Dermis microvascular lymphatic vessel endothelial cell (primary cell): ENCODE data around the gene ZNF536. TPM values are rescaled to one million over a fixed set of nuclear protein-coding genes. Genes with fewer than 3 reads are reported as not detected.
A peak's percentile ranks its signal among the peaks of the same experiment; 100 is the strongest.
"Not testable (repeated sequence)": the region's sequence is repeated elsewhere in the genome, so short reads cannot be mapped to it uniquely, and the experiment has no call there.

Source experiments
- DNase-seq, 2 donors: peaks; one replicate each; pipeline versions ENCODE4 v3.0.0 to v3.0.0-alpha.2; 2010; ENCODE audit warnings: low read depth in 2 of 2
- total RNA-seq: library from RNA; depleted of rRNA; stranded (reverse); fragments of >200 nt; gene quantifications from 2 replicates; pipeline ENCODE4 v1.2.1, GENCODE V29; 2014

Gene ZNF536
- total RNA-seq, 1 donor from 2014 or later, result not detected

DNA sequence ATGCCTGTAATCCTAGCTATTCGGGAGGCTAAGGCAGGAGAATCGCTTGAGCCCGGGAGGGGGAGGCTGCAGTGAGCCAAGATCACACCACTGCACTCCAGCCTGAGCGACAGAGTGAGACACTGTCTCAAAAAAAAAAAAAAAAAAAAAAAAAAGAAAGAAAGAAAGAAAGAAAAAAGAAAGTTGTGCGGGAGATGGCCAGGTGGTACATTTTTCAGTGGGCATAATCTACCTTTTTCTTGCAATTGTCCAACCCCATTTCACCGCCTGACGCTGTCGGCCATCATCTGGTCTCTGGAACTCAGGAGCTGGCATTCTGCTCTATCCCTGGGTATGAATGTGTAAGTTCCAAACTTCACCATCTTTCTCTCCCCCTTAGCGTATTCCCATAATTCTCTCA lies 73.9 kb downstream of the ZNF536 start:
- not testable (repeated sequence) for DNase-seq

DNA sequence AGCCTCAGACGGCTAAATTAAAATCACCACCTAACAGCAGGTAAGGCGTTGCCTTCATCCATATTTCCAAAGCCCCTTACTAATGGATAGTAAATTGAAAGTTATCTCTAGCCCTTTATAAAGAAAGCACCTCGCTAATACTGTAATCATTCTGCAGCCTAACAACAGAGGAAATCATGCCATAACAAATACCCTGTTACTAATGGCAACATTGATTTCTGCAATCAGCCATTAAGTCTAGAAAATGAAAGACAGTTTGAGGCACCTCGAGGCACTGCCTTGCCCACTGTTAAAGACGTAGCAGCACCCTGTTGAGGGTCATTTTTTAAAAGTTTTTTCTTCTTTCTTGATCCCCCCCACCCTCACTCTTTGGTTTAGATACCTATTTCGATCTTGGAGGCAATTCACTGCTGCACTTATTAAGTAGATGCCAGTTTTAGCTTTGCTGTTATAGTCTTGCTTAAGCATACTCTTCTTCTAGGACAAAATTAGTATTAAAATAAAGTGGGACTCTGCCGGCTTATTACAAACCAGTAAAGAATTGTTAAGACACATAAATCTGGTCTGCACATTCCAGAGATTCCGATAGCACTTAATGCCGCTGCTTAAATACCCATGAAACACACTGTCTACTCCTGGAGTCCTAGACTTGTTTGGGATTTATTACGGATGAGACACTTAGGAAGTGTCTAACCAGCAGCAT lies 74.8 kb downstream of the ZNF536 start:
- no peak for DNase-seq

DNA sequence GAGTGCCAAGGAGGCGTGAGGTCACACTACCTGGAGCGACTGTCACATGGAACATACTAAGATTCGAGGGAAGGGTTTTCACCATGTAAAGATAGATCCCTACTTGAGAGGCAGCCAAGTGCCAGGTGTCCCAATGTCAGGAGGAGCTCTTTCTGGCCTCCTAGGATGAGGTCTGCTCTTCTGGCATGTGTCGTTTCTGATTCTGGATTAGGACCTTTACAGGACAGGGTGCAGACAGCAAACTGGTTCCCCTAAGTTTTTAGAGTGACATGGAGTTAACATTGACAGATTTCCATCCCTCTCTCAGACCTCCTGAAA lies 75.3 kb downstream of the ZNF536 start:
- no peak for DNase-seq

GRCh38 chr19:30448386-30449077 lies 76.3 kb downstream of the ZNF536 start:
- DNase-seq, result no peak

GRCh38 chr19:30449078-30449590 lies 77.0 kb downstream of the ZNF536 start:
- no peak for DNase-seq

- no peak for DNase-seq
Observed at GRCh38 chr19:30449673-30450072, 77.5 kb downstream of the ZNF536 start.

DNA sequence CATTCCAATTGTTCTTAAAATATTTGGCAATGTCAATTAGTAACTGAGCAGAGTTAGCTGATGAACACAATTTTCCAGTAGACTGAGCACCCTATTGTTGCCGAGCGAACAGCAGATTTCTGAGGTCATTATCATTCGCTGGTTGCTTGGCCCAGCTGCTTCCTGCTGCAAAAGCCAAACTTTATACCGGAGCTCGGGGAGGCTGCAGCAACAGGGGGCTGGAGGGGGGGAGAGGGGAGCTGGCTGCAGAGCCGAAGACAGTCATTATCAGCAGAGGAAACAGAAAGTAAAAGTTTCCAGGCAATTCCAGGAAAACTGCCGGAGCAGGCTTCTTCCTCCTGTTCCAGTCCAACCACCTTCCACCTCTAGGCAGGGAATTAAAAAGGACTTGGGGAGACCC lies 77.9 kb downstream of the ZNF536 start:
- peak; percentile 1 to 24 for DNase-seq

- DNase-seq, result no peak
Observed at GRCh38 chr19:30450835-30451321, 78.7 kb downstream of the ZNF536 start.

DNA sequence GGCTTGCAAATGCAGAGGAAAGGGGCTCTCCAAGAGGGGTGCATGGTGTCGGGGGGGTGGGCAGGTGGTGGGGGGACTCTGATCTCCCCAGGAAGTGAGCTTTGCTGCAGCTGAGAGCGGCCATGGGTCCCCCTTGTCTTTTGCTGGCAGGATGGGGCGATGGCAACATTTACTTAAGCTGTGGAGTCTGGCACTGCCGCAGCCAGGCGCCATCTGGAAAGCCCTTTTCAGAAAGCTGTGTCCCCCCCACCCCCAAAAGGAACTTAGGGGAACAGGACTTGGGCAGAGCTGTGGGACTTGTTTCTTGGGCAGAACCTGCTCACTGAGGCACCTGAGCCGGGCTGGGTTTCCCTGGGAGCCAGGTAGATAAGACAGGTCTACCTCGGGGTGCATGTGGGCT lies 80.7 kb downstream of the ZNF536 start:
- no peak for DNase-seq

DNA sequence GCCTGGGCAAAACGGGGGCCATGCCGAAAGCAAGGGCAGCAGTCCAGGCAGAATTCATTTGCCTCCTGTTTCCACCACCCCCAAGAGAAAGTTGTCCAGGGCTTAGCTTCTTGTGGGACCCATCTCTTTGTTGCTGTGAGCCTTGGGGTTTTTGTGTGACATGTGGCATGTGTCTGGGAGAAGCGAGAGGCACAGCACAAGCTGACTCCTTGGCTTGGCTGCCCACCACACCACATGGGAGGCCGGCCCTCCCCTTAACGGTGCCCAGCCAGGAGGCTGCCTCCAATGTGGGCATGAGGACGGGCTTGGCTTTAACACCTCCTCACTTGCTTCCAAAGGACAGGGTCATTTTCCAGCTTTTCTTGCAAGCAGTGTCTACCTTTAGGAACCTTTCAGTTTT lies 81.6 kb downstream of the ZNF536 start:
- no peak for DNase-seq

DNA sequence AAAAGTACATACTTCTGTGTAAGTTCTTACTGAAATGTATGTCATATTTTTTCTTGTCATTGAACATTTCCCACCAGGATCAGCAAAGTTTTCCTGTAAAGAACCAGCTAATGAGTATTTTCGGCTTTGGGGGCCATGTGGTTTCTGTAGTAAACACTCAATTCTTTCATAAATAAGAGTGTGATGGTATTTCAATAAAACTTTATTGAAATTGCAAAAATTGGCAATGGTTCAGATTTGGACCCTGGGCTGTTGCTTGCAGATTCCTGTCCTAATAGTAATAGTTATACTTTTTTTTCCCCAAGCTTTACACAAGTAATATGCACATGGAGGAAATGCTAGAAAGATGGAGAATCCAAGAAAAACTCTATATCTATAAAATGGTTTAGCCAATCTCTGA lies 83.7 kb downstream of the ZNF536 start:
- no peak for DNase-seq

GRCh38 chr19:30457484-30457883 lies 85.3 kb downstream of the ZNF536 start:
- no peak for DNase-seq

- no peak for DNase-seq
Observed at GRCh38 chr19:30459859-30460258, 87.7 kb downstream of the ZNF536 start.

GRCh38 chr19:30464162-30464561 lies 92.0 kb downstream of the ZNF536 start:
- DNase-seq, result no peak

DNA sequence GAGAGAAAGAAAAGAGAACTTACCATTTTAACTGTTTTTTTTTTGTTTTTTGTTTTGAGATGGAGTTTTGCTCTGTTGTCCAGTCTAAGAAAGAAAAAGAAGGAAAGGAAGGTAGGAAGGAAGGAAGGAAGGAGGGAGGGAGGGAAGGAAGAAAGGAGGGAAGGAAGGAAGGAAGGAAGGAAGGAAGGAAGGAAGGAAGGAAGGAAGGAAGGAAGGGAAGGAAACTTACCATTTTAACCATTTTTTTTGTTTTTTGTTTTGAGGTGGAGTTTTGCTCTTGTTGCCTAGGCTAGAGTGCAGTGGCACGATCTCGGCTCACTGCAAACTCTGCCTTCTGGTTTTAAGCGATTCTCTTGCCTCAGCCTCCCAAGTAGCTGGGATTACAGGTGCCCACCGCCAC lies 94.4 kb downstream of the ZNF536 start:
- DNase-seq, result not testable (repeated sequence)

DNA sequence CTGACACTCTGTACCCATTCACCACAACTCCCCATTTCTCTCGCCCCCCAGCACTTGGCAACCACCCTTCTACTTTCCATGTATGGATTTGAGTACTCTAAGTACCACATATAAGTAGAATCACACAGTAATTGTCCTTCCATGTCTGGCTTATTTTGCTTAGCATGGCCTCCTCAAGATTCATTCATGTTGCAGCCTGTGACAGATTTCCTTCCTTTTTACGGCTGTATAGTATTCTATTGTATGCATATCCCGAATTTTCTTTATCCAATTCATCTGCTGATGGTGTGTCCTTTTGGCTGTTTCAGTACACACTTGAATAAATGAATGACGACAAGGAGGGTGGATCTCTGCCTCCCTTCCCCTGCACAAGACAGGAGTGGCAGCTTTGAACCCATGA lies 95.1 kb downstream of the ZNF536 start:
- no peak for DNase-seq

GRCh38 chr19:30469774-30470173 lies 97.6 kb downstream of the ZNF536 start:
- DNase-seq, result no peak

- no peak for DNase-seq
Observed at GRCh38 chr19:30471441-30471840, 99.3 kb downstream of the ZNF536 start.

- no peak for DNase-seq
Observed at GRCh38 chr19:30473334-30473867, 101.2 kb downstream of the ZNF536 start.

DNA sequence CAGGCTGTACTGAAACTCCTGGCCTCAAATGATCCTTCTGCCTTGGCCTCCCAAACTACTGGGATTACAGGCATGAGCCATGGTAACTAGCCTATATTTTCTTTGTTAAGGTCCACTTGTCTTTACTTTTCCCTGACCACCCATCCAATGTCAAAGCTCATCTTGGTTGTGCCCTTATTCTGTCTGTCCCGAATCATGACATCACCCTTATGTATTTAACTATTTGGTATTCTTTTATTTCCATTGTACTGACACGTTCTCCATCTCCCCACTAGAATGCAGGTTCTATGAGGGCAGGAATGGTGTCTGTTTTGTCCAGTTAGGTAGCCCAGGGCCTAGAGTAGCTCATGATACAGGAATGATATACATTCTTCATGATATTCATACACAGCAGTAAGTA lies 104.8 kb downstream of the ZNF536 start:
- no peak for DNase-seq

GRCh38 chr19:30479231-30479630 lies 107.0 kb downstream of the ZNF536 start:
- DNase-seq, result no peak

- no peak for DNase-seq
Observed at GRCh38 chr19:30480097-30480496, 107.9 kb downstream of the ZNF536 start.

DNA sequence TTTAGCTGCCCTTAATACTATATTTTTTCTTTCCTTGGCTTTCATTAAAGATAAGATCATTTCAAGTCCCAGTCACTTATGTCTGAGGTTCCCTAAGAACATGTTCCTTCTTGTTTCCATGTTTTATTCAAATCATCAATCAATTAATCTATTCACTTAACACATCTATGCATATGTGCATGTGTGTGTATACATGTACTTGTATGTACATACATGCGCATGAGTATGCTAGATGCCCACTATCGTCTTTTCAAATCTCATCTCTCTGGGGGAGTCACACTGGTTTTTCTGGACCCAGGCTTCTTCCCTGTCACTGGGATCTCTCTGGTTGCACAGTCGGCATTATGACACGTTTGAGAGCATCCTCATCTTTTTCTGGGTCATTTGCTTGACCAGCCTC lies 108.9 kb downstream of the ZNF536 start:
- no peak for DNase-seq
